Upper lobe of left lung (tissue), 4 donors: Measurements from ENCODE around the gene COL6A2.

Experiments used
- POLR2A ChIP-seq, 4 donors: fragments of 450-650 bp; IDR thresholded peaks; one replicate each; pipeline ENCODE4 v1.5.1; 2016 to 2017; ENCODE audit warnings: antibody characterized with exemption in 4 of 4, mild to moderate bottlenecking in 2 of 4
- TF ChIP-seq, protein P1 (sequence below), 6 experiments: fragments of 450-650 bp in 4 of 6; fragments of 200-600 bp in 2 of 6; sonication (generic) in 2 of 6; IDR thresholded peaks; one replicate each; pipeline ENCODE4 v1.5.1; 2016 to 2019; ENCODE audit warnings: antibody characterized with exemption in 6 of 6

DNA sequence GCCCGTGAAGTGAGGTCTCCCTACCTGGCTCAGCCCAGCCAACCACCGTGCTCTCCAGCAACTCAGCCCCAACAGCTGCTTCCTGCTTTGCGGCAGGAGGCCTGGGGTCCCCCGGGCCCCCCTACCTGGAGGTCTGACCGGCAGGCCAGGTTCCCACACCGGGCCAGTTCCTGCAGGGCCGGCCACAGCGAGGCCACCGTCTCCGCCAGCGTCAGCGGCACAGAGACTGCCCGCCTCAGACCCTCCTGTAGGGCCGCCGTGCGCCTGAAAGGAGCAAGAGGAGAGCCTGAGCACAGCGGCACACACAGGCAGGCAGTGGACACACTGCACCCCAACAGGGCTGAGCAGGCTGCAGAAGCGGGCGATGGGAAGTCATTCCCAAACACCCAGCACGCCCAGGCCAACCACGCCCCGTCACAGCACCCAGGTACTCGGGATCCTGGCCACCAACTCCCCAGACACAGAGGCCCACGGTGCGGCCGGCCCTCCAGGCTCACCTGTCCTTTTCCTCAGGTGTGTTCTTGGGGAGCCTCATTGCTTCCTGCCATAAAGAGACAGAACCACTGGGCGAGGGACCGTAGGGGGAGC, 40.6 kb downstream of the COL6A2 start:
- no peak for TF ChIP-seq POLR2A (IDR thresholded peaks at IDR 0.05)
- TF ChIP-seq, protein P1, sequence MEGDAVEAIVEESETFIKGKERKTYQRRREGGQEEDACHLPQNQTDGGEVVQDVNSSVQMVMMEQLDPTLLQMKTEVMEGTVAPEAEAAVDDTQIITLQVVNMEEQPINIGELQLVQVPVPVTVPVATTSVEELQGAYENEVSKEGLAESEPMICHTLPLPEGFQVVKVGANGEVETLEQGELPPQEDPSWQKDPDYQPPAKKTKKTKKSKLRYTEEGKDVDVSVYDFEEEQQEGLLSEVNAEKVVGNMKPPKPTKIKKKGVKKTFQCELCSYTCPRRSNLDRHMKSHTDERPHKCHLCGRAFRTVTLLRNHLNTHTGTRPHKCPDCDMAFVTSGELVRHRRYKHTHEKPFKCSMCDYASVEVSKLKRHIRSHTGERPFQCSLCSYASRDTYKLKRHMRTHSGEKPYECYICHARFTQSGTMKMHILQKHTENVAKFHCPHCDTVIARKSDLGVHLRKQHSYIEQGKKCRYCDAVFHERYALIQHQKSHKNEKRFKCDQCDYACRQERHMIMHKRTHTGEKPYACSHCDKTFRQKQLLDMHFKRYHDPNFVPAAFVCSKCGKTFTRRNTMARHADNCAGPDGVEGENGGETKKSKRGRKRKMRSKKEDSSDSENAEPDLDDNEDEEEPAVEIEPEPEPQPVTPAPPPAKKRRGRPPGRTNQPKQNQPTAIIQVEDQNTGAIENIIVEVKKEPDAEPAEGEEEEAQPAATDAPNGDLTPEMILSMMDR (IDR thresholded peaks at IDR 0.05) = no peak
